ENCODE data around the gene ESRRA.

Gene ESRRA

GRCh38 chr11:64267207-64267945 is 37.9 kb upstream of the ESRRA start:
- Mint-ChIP-seq H3K9me3 (no peaks in the 10 kb centered on the region), H3K4me3 (no peak overlapping the region), H3K36me3 (peaks cover 9% of the 10 kb centered on the region), H3K4me1 (peaks cover 34% of the 10 kb centered on the region), H3K27me3 (no peaks in the 10 kb centered on the region), H3K27ac (peak overlapping the region; percentile 93)
- no peak for ATAC-seq

- Mint-ChIP-seq H3K36me3 (peaks cover under 1% of the 10 kb centered on the region), H3K27ac (peak overlapping the region; percentile 93), H3K4me1 (peaks cover 34% of the 10 kb centered on the region), H3K4me3 (peak overlapping the region; percentile 97), H3K27me3 (no peaks in the 10 kb centered on the region), H3K9me3 (no peaks in the 10 kb centered on the region)
- no peak for ATAC-seq
Observed at GRCh38 chr11:64268025-64268892, 37.1 kb upstream of the ESRRA start.

DNA sequence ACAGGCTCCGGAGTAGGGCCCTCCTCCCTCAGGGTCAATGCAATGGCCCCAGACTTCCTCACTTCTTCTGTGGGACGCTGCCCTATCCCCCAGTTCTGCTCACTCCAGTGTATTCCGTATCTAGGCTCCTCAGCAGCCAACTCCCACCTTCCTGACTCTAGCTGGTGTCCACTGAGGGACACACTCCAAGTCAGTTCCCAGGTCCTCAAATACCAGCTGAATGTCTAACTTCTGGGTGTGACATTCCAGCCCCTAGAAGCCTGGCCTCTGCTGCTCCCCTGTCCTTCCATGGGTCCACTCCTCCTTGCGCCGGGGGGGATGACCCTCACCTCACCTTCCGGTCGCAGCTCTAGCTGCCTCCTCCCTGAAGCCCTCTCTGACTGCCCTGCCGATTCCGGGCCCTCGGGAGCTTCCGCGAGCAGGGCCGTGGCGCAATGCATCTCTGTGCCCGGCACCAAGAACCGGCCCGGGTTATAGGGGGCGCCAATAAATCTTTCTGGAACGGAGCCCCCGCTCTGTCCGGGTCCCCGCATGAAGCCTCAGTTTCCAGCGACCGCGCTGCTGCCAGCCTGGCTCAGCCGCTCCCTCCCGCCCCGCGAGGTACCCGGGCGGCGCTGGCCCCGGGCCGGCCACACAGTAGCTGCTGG is 36.3 kb upstream of the ESRRA start:
- ATAC-seq: peak; percentile 14
- no peaks in the 10 kb centered on the region for H3K9me3 Mint-ChIP-seq
- H3K4me3 Mint-ChIP-seq: peak overlapping the region; percentile 97
- H3K27me3 Mint-ChIP-seq: no peaks in the 10 kb centered on the region
- no peaks in the 10 kb centered on the region for H3K36me3 Mint-ChIP-seq
- peak overlapping the region; percentile 93 for H3K27ac Mint-ChIP-seq
- peaks cover 34% of the 10 kb centered on the region for H3K4me1 Mint-ChIP-seq

- peak; percentile 89 for ATAC-seq
- Mint-ChIP-seq H3K27me3 (no peaks in the 10 kb centered on the region), H3K9me3 (no peaks in the 10 kb centered on the region), H3K4me3 (peak overlapping the region; percentile 97), H3K36me3 (no peaks in the 10 kb centered on the region), H3K4me1 (peaks cover 34% of the 10 kb centered on the region), H3K27ac (peak overlapping the region; percentile 93)
Observed at GRCh38 chr11:64269540-64270220, 35.6 kb upstream of the ESRRA start.

DNA sequence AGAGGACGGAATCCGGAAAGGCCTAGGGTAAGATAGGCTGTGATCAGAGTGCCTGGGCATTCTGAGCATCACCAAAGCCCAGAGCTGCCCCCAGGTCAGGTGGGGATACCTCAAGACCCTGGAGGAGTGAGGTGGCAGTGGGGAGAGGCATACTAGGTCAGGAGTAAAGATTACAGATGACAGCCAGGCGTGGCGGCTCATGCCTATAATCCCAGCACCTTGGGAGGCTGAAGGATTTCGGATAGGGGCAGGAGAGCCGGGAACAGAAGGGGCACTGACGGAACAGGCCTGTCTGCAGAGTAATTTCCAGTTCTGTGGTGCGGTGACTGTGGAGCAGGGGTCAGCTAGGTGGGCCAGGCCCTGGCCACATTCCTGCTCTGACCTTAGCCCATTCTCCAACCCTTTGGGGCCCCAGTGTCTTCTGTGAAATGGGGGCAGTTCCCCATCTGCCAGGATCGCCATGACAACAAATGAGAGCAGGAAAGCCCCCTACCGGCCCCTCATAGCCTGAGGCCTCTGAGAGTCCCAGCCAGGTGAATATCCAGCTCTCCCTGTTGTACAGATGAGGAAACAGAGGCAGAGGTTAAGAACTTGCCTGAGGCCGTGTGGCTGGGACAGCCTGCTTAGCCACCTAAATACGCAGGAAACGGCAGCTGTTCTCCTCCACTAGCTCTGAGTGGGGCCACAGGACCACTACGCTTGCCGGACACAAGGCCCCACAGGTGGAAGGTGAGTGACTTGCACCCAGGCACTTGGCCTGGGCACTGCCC is 30.1 kb upstream of the ESRRA start:
- no peak overlapping the region for H3K4me3 Mint-ChIP-seq
- peaks cover 8% of the 10 kb centered on the region for H3K36me3 Mint-ChIP-seq
- no peaks in the 10 kb centered on the region for H3K27me3 Mint-ChIP-seq
- H3K27ac Mint-ChIP-seq: no peak overlapping the region
- H3K9me3 Mint-ChIP-seq: no peaks in the 10 kb centered on the region
- H3K4me1 Mint-ChIP-seq: peaks cover 14% of the 10 kb centered on the region
- no peak for ATAC-seq

- Mint-ChIP-seq H3K4me1 (peaks cover 10% of the 10 kb centered on the region), H3K27me3 (no peaks in the 10 kb centered on the region), H3K27ac (no peak overlapping the region), H3K36me3 (peaks cover 8% of the 10 kb centered on the region), H3K4me3 (no peak overlapping the region), H3K9me3 (no peaks in the 10 kb centered on the region)
- no peak for ATAC-seq
Observed at GRCh38 chr11:64275841-64276240, 29.5 kb upstream of the ESRRA start.

GRCh38 chr11:64276653-64277431 is 28.5 kb upstream of the ESRRA start:
- no peak for ATAC-seq
- Mint-ChIP-seq H3K4me3 (no peak overlapping the region), H3K4me1 (peaks cover 8% of the 10 kb centered on the region), H3K36me3 (peaks cover 17% of the 10 kb centered on the region), H3K9me3 (no peaks in the 10 kb centered on the region), H3K27me3 (no peaks in the 10 kb centered on the region), H3K27ac (peak overlapping the region; percentile 22)

DNA sequence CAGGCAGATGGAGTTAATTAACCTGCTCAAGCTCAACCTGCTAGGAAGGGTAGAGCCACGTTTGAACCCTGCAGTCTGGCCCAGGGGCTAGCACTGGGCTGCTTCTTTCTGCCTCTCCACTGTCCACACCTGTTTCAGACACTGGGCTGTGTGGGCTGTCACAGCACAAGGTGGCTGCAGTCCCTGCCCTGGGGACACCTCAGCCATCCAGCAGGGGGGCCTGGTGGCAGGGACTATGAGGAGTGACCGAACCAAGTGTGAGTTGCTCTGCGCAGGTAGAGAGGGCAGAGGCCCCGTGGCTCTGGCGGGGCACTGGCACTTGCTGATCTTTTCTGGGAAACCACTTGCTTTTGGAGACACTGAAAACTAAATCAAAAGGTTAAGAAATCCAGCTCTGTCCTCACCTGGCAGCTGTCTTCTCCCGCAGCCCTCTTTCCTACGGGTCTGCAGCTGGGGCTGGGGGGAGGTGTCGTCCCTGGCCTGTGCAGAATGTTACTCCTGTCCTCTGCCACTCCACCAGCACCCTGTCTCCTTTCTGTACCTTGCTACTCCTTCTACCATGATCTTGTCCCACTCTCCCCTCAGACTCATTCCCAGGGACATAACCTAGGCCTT is 26.6 kb upstream of the ESRRA start:
- H3K4me1 Mint-ChIP-seq: peaks cover 18% of the 10 kb centered on the region
- no peak overlapping the region for H3K27ac Mint-ChIP-seq
- no peak overlapping the region for H3K4me3 Mint-ChIP-seq
- peaks cover 26% of the 10 kb centered on the region for H3K36me3 Mint-ChIP-seq
- H3K9me3 Mint-ChIP-seq: no peaks in the 10 kb centered on the region
- H3K27me3 Mint-ChIP-seq: no peaks in the 10 kb centered on the region
- no peak for ATAC-seq

GRCh38 chr11:64281957-64282770 is 23.2 kb upstream of the ESRRA start:
- Mint-ChIP-seq H3K27ac (no peak overlapping the region), H3K4me3 (no peak overlapping the region), H3K4me1 (peaks cover 35% of the 10 kb centered on the region)

DNA sequence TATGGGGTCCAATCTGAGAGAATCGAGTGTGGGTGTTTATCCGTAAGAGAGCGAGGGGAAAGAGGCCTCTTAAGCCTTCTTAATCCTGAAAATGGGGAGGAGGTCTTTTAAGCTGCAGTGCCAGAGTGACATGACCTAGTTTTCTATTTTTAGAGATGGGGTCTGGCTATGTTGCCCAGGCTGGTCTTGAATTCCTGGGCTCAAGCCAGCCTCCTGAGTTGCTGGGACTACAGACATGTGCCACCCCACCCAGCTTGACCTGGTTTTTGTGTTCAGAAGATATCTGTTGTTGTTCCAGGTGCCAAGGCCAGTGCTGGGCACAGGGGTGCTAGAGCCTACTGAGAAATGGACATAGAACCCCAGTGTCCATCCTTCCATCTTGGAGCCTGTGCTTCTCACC is 22.2 kb upstream of the ESRRA start:
- Mint-ChIP-seq H3K9me3 (no peaks in the 10 kb centered on the region), H3K4me3 (peak overlapping the region; percentile 66), H3K27ac (peak overlapping the region; percentile 93), H3K27me3 (no peaks in the 10 kb centered on the region), H3K4me1 (peaks cover 35% of the 10 kb centered on the region), H3K36me3 (peaks cover 26% of the 10 kb centered on the region)
- no peak for ATAC-seq

More at GRCh38 chr11:64281957-64282770, 23.2 kb upstream of the ESRRA start:
- ATAC-seq: no peak
- H3K9me3 Mint-ChIP-seq: no peaks in the 10 kb centered on the region
- no peaks in the 10 kb centered on the region for H3K27me3 Mint-ChIP-seq
- peaks cover 26% of the 10 kb centered on the region for H3K36me3 Mint-ChIP-seq

DNA sequence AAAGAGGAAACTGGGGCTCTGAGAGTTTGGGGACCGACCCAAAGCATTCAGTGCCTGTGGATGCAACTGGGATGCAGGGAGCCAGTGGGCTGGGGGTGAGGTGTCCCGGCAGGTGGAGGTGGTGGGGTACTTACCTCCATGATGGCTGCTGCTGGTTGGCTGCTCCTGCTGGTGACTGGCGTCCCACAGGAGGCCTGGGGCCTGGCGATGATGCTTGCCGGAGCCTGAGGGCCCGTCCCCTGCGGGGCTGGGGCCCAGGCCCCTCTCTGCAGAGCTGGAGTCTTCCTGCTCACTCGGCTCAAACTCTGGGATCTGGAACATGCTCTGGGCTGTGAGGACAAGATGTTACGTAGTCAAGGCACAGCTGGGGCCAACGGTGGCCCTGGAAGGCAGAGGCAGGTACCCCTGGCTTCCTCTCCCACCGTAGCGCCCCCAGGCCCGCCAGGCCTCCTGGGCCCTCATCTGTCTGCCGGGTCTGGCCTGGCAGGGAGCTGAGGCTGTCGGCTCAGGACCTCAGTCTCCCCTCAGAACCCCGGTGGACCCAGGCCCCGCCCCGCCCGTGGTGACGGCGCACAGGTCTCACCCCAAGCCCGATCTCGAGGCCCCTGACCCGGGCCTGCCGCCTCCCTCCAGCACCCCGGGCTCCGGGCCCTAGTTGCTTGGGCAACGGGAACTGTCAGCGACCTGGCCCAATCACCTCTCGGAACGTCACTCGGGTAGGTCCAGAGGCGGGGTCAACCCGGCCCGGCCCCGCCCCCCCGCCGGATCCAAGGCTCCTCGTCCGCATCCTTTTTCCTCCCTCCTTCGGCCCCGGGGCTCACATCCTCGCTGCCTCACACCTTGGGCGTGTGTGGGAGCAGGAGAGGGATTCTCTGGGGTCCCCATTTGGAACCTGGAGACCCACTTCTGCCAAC is 21.0 kb upstream of the ESRRA start, which contains the start of gene BAD:
TSS of gene BAD (minus strand) at position 618 of the 914 bp plus-strand sequence. CDS start at position 321, 297 bp downstream.
- no peaks in the 10 kb centered on the region for H3K9me3 Mint-ChIP-seq
- peaks cover 27% of the 10 kb centered on the region for H3K36me3 Mint-ChIP-seq
- peak; percentile 90 for ATAC-seq

More for the DNA sequence above, 21.0 kb upstream of the ESRRA start, which contains the start of gene BAD:
- H3K27ac Mint-ChIP-seq: peak within 1 kb of the TSS; percentile 93
- H3K4me3 Mint-ChIP-seq: peak within 1 kb of the TSS; percentile 94
- H3K27me3 Mint-ChIP-seq: no peaks in the 10 kb centered on the region
- peaks cover 35% of the 10 kb centered on the region for H3K4me1 Mint-ChIP-seq

Measured in stimulated activated memory B cell treated with anti-CD40 and anti-IgM and Interleukin-4, amounts not matched to agents 10 μg/mL and 1 μg/mL and 100 μg/mL, for 72 hours (primary cell).